ENCODE data around the gene PRKRA. TPM values are rescaled to one million over a fixed set of nuclear protein-coding genes. Genes with fewer than 3 reads are reported as not detected.
"Not testable (repeated sequence)": the region's sequence is repeated elsewhere in the genome, so short reads cannot be mapped to it uniquely, and the experiment has no call there.

PRKRA gene
- total RNA-seq, 1 donor from 2014 or later: 145 TPM

GRCh38 chr2:178469219-178469849 lies 18.4 kb upstream of the PRKRA start:
- DNase-seq (ENCODE audit: low read depth): no peak

GRCh38 chr2:178457390-178457886 lies 6.5 kb upstream of the PRKRA start:
- no peak for DNase-seq (ENCODE audit: low read depth)

DNA sequence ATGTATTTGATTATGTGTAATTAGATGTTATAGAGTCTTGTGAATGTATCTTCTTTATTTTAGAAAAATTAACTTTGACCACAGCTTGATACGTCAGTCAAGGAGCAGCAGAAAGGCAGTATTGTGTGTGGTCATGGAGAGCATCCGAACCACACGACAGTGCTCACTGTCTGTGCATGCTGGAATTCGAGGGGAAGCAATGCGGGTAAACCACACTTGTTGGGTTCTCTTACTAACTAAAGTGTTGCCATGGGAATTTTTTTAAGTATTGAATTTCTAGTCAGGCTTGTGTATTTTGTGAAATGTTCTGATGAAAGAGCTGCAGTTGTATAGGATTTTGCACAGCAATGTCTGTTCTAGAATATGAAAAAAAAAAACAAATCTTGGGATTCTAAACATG lies 5.0 kb upstream of the PRKRA start:
- DNase-seq (ENCODE audit: low read depth): peak; percentile 85

GRCh38 chr2:178452870-178453269 lies 1.9 kb upstream of the PRKRA start:
- no peak for DNase-seq (ENCODE audit: low read depth)

GRCh38 chr2:178452334-178452733 lies 1.4 kb upstream of the PRKRA start:
- no peak for DNase-seq (ENCODE audit: low read depth)

DNA sequence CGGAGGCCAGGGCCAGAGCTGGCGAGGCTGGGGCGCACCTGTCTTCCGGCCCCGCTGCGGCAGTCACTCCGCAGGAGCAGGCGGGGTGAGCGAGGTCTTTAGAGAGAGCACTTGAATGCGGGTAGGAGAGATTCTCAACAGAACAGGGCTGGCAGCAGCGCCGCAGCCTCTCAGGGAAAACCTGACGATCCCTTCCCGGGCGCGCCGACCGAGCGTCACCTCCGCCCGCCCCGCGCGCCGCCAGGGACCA lies 526 bp downstream of the PRKRA start:
- peak; percentile 88 for DNase-seq (ENCODE audit: low read depth)

DNA sequence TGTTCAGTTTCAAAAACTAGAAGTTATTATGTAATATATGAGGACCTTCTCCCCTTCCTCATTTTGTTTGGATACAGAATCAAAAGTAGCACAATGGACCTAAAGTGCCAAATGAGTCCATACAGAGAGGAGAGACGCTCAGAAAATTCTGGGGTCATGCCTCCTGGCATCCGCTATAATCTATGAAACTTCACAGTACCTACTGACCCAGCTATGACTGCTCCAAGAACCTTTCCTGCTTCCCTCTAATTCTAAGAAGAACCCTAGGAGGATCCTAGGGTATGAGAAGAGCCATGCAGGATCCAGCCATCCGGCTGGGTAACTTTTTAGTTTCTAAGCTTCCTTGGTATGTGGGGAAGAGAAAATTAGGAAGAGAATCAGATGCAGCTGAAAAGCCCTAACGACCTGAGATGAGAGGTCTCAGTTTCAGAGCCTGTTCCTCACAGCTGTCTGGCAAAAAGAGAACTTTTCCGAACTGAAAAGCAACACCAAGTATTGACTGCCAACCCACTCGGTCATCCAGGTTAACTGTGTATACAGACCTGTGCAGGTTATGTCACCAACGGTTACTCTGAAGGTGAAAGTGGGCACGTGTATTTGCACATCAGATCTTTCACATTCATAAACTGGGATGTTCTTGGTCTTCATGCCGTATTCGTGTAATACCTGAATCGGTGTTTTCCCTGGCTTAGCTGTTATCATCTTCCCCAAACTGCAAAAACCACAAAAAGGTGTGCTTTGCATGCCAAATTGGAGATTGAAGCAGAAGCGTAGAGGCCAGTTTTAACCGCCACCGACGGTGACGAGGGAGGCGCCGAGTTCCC lies 1.1 kb downstream of the PRKRA start:
- DNase-seq (ENCODE audit: low read depth): peak; percentile 23

DNA sequence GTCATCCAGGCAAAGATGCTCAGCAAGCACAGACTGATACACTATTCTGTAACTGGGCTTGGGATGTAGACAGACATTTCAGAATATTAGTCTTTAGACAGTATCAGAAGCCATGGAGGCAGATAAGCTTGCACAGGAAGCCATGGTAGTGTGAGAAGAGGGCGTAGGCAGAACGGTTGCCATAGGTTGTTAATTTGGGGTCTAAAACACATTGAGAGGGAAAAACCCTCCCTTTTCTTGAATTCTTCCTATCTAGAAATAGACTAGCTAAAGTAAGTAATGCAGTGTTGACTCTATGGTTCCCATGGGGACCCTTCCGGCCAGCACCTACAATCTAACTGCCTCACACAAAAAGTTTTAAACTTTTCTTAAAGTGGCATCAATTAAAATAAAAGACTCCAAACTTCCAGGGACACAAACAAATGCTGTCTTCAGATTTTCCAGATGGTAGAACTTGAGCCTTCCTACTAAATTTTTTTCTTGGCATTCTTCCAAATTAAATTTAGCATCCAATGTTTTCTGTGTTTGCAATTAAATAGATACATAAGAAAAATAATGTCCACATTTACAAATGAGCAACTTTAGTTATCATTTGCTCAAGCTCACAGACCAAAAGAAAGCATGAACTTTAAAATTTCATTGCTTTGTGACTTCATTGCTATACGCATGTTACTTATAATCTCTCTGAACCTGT lies 1.9 kb downstream of the PRKRA start:
- no peak for DNase-seq (ENCODE audit: low read depth)

GRCh38 chr2:178441426-178441825 lies 9.5 kb downstream of the PRKRA start:
- DNase-seq (ENCODE audit: low read depth): no peak

DNA sequence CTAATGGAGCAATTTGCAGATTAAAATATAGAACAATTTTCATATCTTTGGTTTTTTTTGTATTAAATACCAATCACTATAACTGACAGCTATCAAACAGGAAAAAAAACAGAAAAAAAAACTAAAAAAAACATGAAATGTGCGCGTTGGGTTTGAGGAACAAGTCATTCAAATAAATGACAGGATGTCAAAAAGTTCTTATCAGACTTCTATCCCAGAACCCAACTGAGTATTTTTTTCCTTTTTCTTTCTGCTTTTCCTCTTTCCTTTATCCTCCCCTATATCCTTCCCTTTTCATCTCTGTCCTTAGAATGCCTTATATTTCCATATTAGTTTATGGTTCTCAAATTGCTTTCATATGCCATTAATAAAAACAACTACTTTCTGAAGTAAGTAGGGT lies 14.3 kb downstream of the PRKRA start:
- no peak for DNase-seq (ENCODE audit: low read depth)

- DNase-seq (ENCODE audit: low read depth): no peak
Observed at GRCh38 chr2:178429336-178429735, 21.6 kb downstream of the PRKRA start.

- no peak for DNase-seq (ENCODE audit: low read depth)
Observed at GRCh38 chr2:178428396-178428806, 22.6 kb downstream of the PRKRA start.

- no peak for DNase-seq (ENCODE audit: low read depth)
Observed at GRCh38 chr2:178427458-178427857, 23.5 kb downstream of the PRKRA start.

GRCh38 chr2:178426388-178426787 lies 24.6 kb downstream of the PRKRA start:
- DNase-seq (ENCODE audit: low read depth): peak; percentile 85

- DNase-seq (ENCODE audit: low read depth): no peak
Observed at GRCh38 chr2:178425255-178425827, 25.6 kb downstream of the PRKRA start.

DNA sequence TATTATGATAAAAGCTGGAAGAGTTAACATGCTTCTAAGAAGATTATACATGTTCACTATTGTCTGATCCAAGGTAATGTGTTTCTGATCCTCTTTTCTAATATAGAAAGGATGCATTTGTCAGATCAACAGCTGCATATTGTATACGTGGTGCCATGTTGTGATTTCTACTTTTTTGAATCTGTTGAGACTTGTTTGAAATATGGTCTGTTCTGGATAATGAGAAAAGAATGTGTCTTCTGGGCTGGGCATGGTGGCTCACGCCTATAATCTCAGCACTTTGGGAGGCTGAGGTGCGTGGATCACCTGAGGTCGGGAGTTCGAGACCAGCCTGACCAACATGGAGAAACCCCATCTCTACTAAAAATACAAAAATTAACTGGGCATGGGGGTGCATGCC lies 27.2 kb downstream of the PRKRA start:
- DNase-seq (ENCODE audit: low read depth): not testable (repeated sequence)

DNA sequence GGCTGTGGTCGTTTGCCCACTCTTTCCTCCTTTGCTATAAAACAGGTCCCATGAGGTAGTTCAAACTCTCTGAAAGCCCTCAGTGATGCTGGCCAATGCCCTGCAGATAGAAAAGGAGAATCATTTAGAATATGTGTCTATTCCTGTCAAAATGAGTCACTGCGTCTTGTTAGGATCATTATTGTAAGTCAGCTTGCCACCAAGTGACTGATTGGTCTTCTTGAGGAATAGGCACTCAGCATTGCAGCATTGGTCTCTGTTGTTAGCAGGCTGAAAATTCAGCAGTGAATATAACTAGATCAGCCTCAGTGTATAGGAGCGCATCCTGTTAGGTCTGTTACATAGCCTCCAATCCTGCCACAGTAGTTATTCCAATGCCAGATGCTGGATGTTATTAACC lies 28.9 kb downstream of the PRKRA start:
- DNase-seq (ENCODE audit: low read depth): peak; percentile 31

GRCh38 chr2:178420463-178420999 lies 30.4 kb downstream of the PRKRA start:
- peak; percentile 41 for DNase-seq (ENCODE audit: low read depth)

DNA sequence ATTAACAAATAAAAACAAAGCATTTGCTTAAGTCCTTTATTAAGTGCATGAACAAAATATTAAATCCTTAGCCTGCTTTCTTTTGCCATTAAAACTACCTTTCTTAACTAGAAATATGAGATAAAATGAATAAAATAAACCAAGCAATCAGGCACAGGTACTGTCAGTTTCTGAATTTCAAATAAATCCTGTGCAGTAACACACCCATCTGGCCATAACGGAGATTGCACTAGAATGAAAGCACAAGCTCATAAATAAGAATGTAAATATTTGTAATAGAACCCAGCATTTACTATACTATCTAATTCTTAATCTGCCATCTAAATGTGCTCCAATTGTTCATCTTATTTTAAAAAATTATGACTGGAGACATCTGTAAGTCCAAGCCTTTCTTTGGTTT lies 31.9 kb downstream of the PRKRA start:
- DNase-seq (ENCODE audit: low read depth): peak; percentile 20

GRCh38 chr2:178418426-178418825 lies 32.5 kb downstream of the PRKRA start:
- no peak for DNase-seq (ENCODE audit: low read depth)

- no peak for DNase-seq (ENCODE audit: low read depth)
Observed at GRCh38 chr2:178417916-178418315, 33.1 kb downstream of the PRKRA start.

GRCh38 chr2:178415979-178416378 lies 35.0 kb downstream of the PRKRA start:
- no peak for DNase-seq (ENCODE audit: low read depth)

Data from myocyte (in vitro differentiated cells).